Gastrocnemius medialis (tissue), 4 donors: ENCODE results near the gene DMKN. TPM values are rescaled to one million over a fixed set of nuclear protein-coding genes. Genes with fewer than 3 reads are reported as not detected.

Source experiments
- ATAC-seq, 2 donors: fragments of 150-250 bp; one replicate each; pipeline ENCODE4 v1.9.1; 2016
- DNase-seq, 2 donors: peaks; one replicate each; pipeline ENCODE4 v3.0.0-alpha.2; 2019
- H3K27ac ChIP-seq, 4 donors: fragments of 200-600 bp; sonication (generic); 1 replicate in 1 of 4; 2 replicates in 3 of 4; pipeline ENCODE4 v1.5.1; 2016 to 2018; ENCODE audit warnings: mild to moderate bottlenecking in 2 of 4, moderate library complexity in 1 of 4
- H3K27me3 ChIP-seq, 3 donors: fragments of 200-600 bp; sonication (generic) in 2 of 3; 1 replicate in 1 of 3; 2 replicates in 2 of 3; pipeline versions ENCODE4 v1.5.1 to v1.6.0; 2016 to 2019; ENCODE audit warnings: mild to moderate bottlenecking in 1 of 3, moderate library complexity in 1 of 3
- H3K36me3 ChIP-seq, 2 donors: fragments of 200-600 bp; sonication (generic) in 1 of 2; one replicate each; pipeline ENCODE4 v1.5.1; 2017 to 2018
- H3K4me1 ChIP-seq, 2 donors: fragments of 200-600 bp; sonication (generic) in 1 of 2; one replicate each; pipeline ENCODE4 v1.5.1; 2016 to 2017; ENCODE audit warnings: mild to moderate bottlenecking in 2 of 2
- H3K4me3 ChIP-seq, 4 donors: fragments of 200-600 bp; sonication (generic) in 3 of 4; 1 replicate in 1 of 4; 2 replicates in 3 of 4; pipeline ENCODE4 v1.5.1; 2016 to 2019; ENCODE audit warnings: mild to moderate bottlenecking in 2 of 4
- H3K9me3 ChIP-seq, 3 donors: fragments of 200-600 bp; sonication (generic) in 2 of 3; 1 replicate in 1 of 3; 2 replicates in 2 of 3; pipeline ENCODE4 v1.5.1; 2016 to 2019
- CTCF ChIP-seq, 5 experiments: fragments of 450-650 bp in 3 of 5; fragments of 200-600 bp in 2 of 5; sonication (generic) in 2 of 5; IDR thresholded peaks in 4 of 5; conservative IDR thresholded peaks in 1 of 5; 1 replicate in 4 of 5; 2 replicates in 1 of 5; pipeline ENCODE4 v1.5.1; 2016 to 2019; ENCODE audit warnings: antibody characterized with exemption in 5 of 5, mild to moderate bottlenecking in 3 of 5, moderate library complexity in 3 of 5
- POLR2A ChIP-seq, 2 donors: fragments of 450-650 bp; IDR thresholded peaks; one replicate each; pipeline ENCODE4 v1.6.1; 2017; ENCODE audit warnings: antibody characterized with exemption in 2 of 2, mild to moderate bottlenecking in 2 of 2, moderate library complexity in 2 of 2
- in situ Hi-C, 4 donors: fragments of 200-750 bp; cut with MboI; loops; one replicate each; pipeline versions ENCODE4 v1.15.0 to v1.8.0; 2017; ENCODE audit warnings: low sequenced_read_pairs in 4 of 4
- intact Hi-C: fragments of 100-400 bp; cut with DNase I; formaldehyde crosslinking; loops from one replicate; pipeline ENCODE4 v1.15.1; 2023; ENCODE audit warnings: low total_unique reads
- total RNA-seq, 4 donors: library from RNA; depleted of rRNA; stranded (reverse); fragments of >200 nt; gene quantifications; one replicate each; pipeline versions ENCODE4 v1.1.0 to v1.2.3, GENCODE V29; 2016

Gene DMKN
- total RNA-seq, 4 donors from 2014 or later = 0.89 TPM; not detected in 3

DNA sequence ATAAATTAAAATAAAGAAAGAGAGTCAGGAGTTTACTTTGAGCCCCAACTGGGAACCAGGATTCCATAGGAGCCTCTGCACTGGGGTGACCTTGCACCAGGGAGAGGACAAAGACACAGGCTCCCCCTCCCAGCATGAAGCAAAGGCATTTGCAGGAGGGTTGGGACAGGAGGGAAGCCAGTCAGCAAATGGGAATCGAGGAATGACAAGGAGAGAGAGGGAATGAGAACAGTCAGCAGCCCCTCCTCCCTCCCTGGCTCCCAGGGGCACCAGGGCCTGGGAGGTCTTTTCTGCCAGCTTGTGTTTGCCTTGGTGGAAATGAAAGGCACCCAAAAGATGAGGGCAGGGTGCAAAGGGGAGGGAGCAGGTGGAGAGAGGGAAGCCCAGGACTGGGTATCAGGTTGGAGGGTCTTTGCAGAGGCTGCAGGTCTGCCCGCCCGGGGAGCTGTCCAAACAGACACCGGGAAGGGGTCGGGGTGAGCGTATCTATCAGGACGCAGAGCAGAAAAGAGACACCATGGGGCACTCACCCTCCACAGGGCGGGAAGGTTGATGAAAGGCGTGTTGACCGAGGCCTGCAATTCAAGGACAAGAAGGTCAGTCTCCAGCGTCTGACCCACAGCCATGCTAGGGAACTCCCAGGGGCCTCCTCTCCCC, 10.9 kb upstream of the DMKN start:
- in situ Hi-C loops (no loop called here), intact Hi-C loops (no loop called here)
- H3K4me1 ChIP-seq = no peaks in the 10 kb centered on the region
- no peak overlapping the region for H3K4me3 ChIP-seq
- TF ChIP-seq CTCF (IDR thresholded peaks at IDR 0.05 in 4 of 5, conservative IDR thresholded peaks at IDR 0.05 in 1 of 5) = no peak
- TF ChIP-seq POLR2A (IDR thresholded peaks at IDR 0.05) = no peak
- no peaks in the 10 kb centered on the region for H3K36me3 ChIP-seq
- no peak overlapping the region for H3K27ac ChIP-seq
- H3K27me3 ChIP-seq = peaks cover 12 to 20% (median 16%) of the 10 kb centered on the region in 3 donors
- no peaks in the 10 kb centered on the region for H3K9me3 ChIP-seq
- no peak for DNase-seq
- no peak for ATAC-seq

DNA sequence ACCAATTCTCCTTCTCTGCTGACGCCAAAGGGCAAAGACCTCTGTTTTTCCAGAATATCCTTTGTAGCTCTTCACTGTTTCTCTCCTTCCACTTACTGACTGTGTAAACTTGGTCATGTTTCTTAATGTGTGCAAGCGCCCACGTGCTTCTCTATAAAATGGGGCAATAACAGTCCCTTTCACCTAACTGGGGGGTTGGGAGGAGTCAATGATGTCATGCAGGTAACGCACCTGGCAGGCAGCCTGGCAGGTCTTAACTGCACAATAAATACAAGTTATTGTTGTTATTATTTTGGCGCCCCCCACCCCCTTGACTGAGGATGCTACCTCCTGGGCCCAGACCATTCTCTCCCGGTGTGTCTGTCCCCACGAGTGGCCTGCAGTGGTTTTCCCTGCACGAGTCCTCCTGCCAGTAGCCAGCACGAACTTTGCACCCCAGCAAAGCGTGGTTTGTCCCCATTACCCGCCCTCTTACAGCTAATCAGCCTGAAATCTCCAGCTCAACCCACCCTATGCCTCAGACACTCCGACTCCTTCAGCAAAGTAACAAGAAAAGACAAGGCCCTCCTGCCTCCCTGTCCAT, 9.4 kb upstream of the DMKN start:
- ATAC-seq (no peak), DNase-seq (no peak)
- TF ChIP-seq POLR2A (IDR thresholded peaks at IDR 0.05) (no peak), CTCF (IDR thresholded peaks at IDR 0.05 in 4 of 5, conservative IDR thresholded peaks at IDR 0.05 in 1 of 5) (no peak)
- Histone ChIP-seq H3K4me1 (no peaks in the 10 kb centered on the region), H3K9me3 (no peaks in the 10 kb centered on the region), H3K27ac (no peak overlapping the region), H3K27me3 (peaks cover 7 to 9% (median 7%) of the 10 kb centered on the region in 3 donors), H3K4me3 (no peak overlapping the region), H3K36me3 (no peaks in the 10 kb centered on the region)
- intact Hi-C loops = no loop called here
- in situ Hi-C loops = no loop called here

DNA sequence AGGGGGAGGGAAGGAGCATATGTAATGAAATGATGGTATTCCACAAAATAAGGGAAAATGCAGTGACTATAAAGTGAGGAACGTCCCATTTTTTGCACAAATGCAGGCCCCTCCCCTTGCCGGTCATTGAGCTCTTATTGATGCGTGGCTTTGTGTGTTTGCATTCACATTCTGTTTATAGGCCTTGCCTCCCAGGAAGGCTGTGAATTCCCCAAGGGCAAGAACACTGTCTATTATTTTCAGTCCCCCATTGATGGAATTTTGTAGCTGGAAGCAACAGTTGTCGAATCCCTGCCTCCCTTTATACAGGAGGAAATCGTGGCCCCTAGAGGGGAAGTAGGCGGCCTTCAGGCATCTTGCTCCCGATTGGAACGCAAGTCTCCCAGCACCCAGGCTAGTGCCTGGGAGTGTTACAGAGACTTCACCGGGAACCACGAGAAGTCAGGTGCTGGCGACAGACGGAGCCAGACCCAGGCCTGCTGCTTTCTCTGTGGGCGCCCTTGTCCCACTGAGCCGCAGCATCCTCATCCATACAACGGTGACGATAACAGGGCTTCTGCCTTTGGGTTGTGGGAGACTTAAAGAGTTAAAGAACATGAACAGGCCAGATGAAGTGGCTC, 7.8 kb upstream of the DMKN start:
- DNase-seq (no peak), ATAC-seq (no peak)
- H3K4me3 ChIP-seq = no peak overlapping the region
- in situ Hi-C loops = no loop called here
- peaks cover 6 to 9% (median 7%) of the 10 kb centered on the region in 3 donors for H3K27me3 ChIP-seq
- no peaks in the 10 kb centered on the region for H3K4me1 ChIP-seq
- H3K36me3 ChIP-seq = no peaks in the 10 kb centered on the region
- no peaks in the 10 kb centered on the region for H3K9me3 ChIP-seq
- no peak overlapping the region for H3K27ac ChIP-seq
- intact Hi-C loops = no loop called here
- TF ChIP-seq CTCF (IDR thresholded peaks at IDR 0.05 in 4 of 5, conservative IDR thresholded peaks at IDR 0.05 in 1 of 5) = no peak
- TF ChIP-seq POLR2A (IDR thresholded peaks at IDR 0.05) = no peak

- Histone ChIP-seq H3K36me3 (no peaks in the 10 kb centered on the region), H3K27ac (no peak overlapping the region), H3K27me3 (peaks cover under 1 to 6% (median 4%) of the 10 kb centered on the region in 3 donors), H3K4me1 (no peaks in the 10 kb centered on the region), H3K9me3 (no peaks in the 10 kb centered on the region), H3K4me3 (no peak overlapping the region)
- DNase-seq (no peak), ATAC-seq (no peak)
- intact Hi-C loops (no loop called here), in situ Hi-C loops (no loop called here)
- TF ChIP-seq POLR2A (IDR thresholded peaks at IDR 0.05) = no peak
- no peak for TF ChIP-seq CTCF (IDR thresholded peaks at IDR 0.05 in 4 of 5, conservative IDR thresholded peaks at IDR 0.05 in 1 of 5)
Observed at GRCh38 chr19:35519291-35519690, 5.8 kb upstream of the DMKN start.
